PFSK-1 (cell line): Measurements from ENCODE around the gene CFAP77.

ENCODE experiments used
- FOXP2 ChIP-seq: optimal IDR thresholded peaks from 2 replicates; pipeline ENCODE3; 2011; ENCODE audit warnings: borderline replicate concordance, control low read depth, inconsistent platforms; ENCODE audit not compliant: insufficient read depth; ENCODE audit errors: extremely low read length, extremely low read depth
- POLR2AphosphoS5 ChIP-seq: IDR thresholded peaks from 2 replicates; pipeline ENCODE4 v1.6.1; 2012; ENCODE audit warnings: low read depth, mild to moderate bottlenecking, control low read depth, low read length, moderate library complexity
- REST ChIP-seq, 2 experiments: IDR thresholded peaks; 2 replicates each; pipeline versions ENCODE4 v1.6.1 to v1.8.0; 2011 to 2012; ENCODE audit warnings: low read depth in 2 of 2, low read length in 2 of 2, control low read depth in 1 of 2, inconsistent platforms in 1 of 2, mild to moderate bottlenecking in 1 of 2, moderate library complexity in 1 of 2; ENCODE audit not compliant: insufficient read depth in 1 of 2
- SIN3A ChIP-seq: IDR thresholded peaks from 2 replicates; pipeline ENCODE4 v1.6.1; 2012; ENCODE audit warnings: mild to moderate bottlenecking, low read length, moderate library complexity, borderline replicate concordance; ENCODE audit not compliant: insufficient read depth
- TAF1 ChIP-seq: IDR thresholded peaks from 2 replicates; pipeline ENCODE4 v1.6.1; 2012; ENCODE audit warnings: low read length, control low read depth, borderline replicate concordance; ENCODE audit not compliant: insufficient read depth

Gene CFAP77

GRCh38 chr9:132514011-132514744, 104.2 kb downstream of the CFAP77 start:
- no peak for TF ChIP-seq REST (IDR thresholded peaks at IDR 0.05; ENCODE audit: insufficient read depth in 1 of 2, low read depth in 2 of 2, low read length in 2 of 2)

- TF ChIP-seq TAF1 (no peak), FOXP2 (no peak), REST (IDR thresholded peaks at IDR 0.05; ENCODE audit: insufficient read depth in 1 of 2, low read depth in 2 of 2, low read length in 2 of 2) (no peak), POLR2AphosphoS5 (no peak), SIN3A (no peak)
These were observed 104.8 kb downstream of the CFAP77 start for GRCh38 chr9:132514821-132515220.

GRCh38 chr9:132516301-132516700, 106.3 kb downstream of the CFAP77 start:
- no peak for TF ChIP-seq TAF1
- TF ChIP-seq SIN3A, result no peak
- no peak for TF ChIP-seq FOXP2
- TF ChIP-seq REST (IDR thresholded peaks at IDR 0.05; ENCODE audit: insufficient read depth in 1 of 2, low read depth in 2 of 2, low read length in 2 of 2), result no peak
- TF ChIP-seq POLR2AphosphoS5, result no peak

GRCh38 chr9:132516911-132517310, 106.9 kb downstream of the CFAP77 start:
- no peak for TF ChIP-seq TAF1
- no peak for TF ChIP-seq POLR2AphosphoS5
- no peak for TF ChIP-seq REST (IDR thresholded peaks at IDR 0.05; ENCODE audit: insufficient read depth in 1 of 2, low read depth in 2 of 2, low read length in 2 of 2)
- no peak for TF ChIP-seq SIN3A
- TF ChIP-seq FOXP2, result no peak
